ENCODE measurements around the gene MEIS1. TPM values are rescaled to one million over a fixed set of nuclear protein-coding genes. Genes with fewer than 3 reads are reported as not detected.

MEIS1 gene
- total and polyA plus RNA-seq, 2 donors (not counting 1 experiment from before 2014, with no cell fraction given) = 48.3 to 139 TPM

DNA sequence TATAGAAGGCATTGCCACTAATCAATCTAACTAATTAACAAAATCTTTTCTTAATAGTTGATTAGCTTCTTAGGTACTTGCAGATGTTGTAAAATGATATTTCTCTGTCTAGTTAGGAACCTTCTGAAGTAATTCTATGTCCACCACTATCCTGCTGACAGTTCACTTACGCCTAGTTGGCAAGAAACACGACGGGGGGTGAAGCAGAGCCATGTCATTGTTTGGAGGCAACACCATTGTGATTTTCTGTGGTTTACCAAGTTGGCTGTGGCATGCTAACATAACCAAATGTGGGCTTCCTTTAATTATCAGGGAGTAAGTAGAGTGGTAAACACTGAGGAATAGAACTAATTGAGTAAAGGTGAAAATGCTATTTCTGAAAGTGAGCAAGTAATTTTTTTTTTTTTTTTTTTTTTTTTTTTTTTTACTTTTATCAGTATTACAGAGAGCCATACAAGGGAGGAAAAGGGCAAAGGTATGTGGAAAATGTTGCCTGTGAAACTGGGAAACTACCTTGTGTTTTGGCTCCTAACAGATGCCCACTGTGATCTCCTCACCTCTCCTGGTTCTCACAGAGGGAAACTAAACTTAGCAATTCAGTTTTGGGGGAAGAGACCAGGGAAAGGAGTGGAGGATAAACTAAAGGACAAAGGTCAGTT is 126.8 kb downstream of the MEIS1 start:
- H4K20me1 ChIP-seq (ENCODE audit: control insufficient read depth, extremely low read depth, insufficient read depth, low read length) = no peaks in the 10 kb centered on the region

DNA sequence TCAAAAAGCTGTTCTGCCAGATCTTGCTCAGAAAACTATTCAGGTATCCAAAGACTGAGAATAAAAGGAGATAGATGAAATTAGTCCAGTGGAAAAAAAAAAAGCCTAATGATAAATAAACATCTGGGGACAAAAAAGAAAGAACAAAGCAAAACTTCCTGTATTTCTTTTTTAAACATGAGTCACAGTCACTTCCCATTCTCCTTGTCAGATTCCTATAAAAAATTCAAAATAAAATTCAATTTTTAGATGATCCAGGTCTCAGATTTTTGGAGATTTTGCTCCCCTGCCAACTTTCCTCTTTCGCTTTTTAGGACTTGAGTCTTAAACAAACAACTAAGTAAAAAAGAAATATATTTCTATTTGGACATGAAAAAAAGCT is 127.4 kb downstream of the MEIS1 start:
- H3K4me3 ChIP-seq (replicated peaks in 1 of 4; ENCODE audit: control extremely low read depth in 1 of 4, insufficient read depth in 1 of 4, low read depth in 3 of 4, low read length in 4 of 4) = no peak overlapping the region
- H3K27me3 ChIP-seq (ENCODE audit: control insufficient read depth, insufficient read depth, low read length) = no peaks in the 10 kb centered on the region
- no peak overlapping the region for H3K4me2 ChIP-seq (ENCODE audit: extremely low read depth, insufficient read depth, low read length)
- H2AFZ ChIP-seq (ENCODE audit: low read length) = no peak overlapping the region
- H3K9me3 ChIP-seq (ENCODE audit: control insufficient read depth, insufficient read depth, low read depth, low read length) = no peaks in the 10 kb centered on the region
- H3K4me1 ChIP-seq (ENCODE audit: control insufficient read depth, extremely low read depth, insufficient read depth, low read length) = peaks cover 8% of the 10 kb centered on the region
- H3K9ac ChIP-seq (ENCODE audit: insufficient read depth, low read length) = no peak overlapping the region
- TF ChIP-seq EZH2 (IDR thresholded peaks at IDR 0.05; ENCODE audit: low read length, missing control alignments) (no peak), CTCF (conservative IDR thresholded peaks at IDR 0.05 in 1 of 2, IDR thresholded peaks at IDR 0.05 in 1 of 2; ENCODE audit: low read depth in 1 of 2, low read length in 2 of 2) (no peak)
- H4K20me1 ChIP-seq (ENCODE audit: control insufficient read depth, extremely low read depth, insufficient read depth, low read length) = no peaks in the 10 kb centered on the region
- H3K36me3 ChIP-seq (ENCODE audit: control insufficient read depth, insufficient read depth, low read length) = no peaks in the 10 kb centered on the region
- H3K27ac ChIP-seq (ENCODE audit: insufficient read depth, low read length) = no peak overlapping the region
- no peak for DNase-seq (ENCODE audit: low read depth in 2 of 2)
- peaks cover 21% of the 10 kb centered on the region for H3K79me2 ChIP-seq (ENCODE audit: control insufficient read depth, insufficient read depth, low read length)

More for the DNA sequence above, 126.8 kb downstream of the MEIS1 start:
- H3K27ac ChIP-seq (ENCODE audit: insufficient read depth, low read length) = no peak overlapping the region
- peaks cover 23% of the 10 kb centered on the region for H3K79me2 ChIP-seq (ENCODE audit: control insufficient read depth, insufficient read depth, low read length)
- peak overlapping the region; percentile 8 for H3K4me2 ChIP-seq (ENCODE audit: extremely low read depth, insufficient read depth, low read length)
- H3K36me3 ChIP-seq (ENCODE audit: control insufficient read depth, insufficient read depth, low read length) = no peaks in the 10 kb centered on the region
- no peaks in the 10 kb centered on the region for H3K27me3 ChIP-seq (ENCODE audit: control insufficient read depth, insufficient read depth, low read length)
- TF ChIP-seq CTCF (conservative IDR thresholded peaks at IDR 0.05 in 1 of 2, IDR thresholded peaks at IDR 0.05 in 1 of 2; ENCODE audit: low read depth in 1 of 2, low read length in 2 of 2) = no peak
- no peak for TF ChIP-seq EZH2 (IDR thresholded peaks at IDR 0.05; ENCODE audit: low read length, missing control alignments)
- H3K4me1 ChIP-seq (ENCODE audit: control insufficient read depth, extremely low read depth, insufficient read depth, low read length) = peaks cover 8% of the 10 kb centered on the region
- DNase-seq (ENCODE audit: low read depth in 2 of 2) = peak; percentile 45 to 50
- H2AFZ ChIP-seq (ENCODE audit: low read length) = no peak overlapping the region
- H3K9ac ChIP-seq (ENCODE audit: insufficient read depth, low read length) = no peak overlapping the region
- no peaks in the 10 kb centered on the region for H3K9me3 ChIP-seq (ENCODE audit: control insufficient read depth, insufficient read depth, low read depth, low read length)
- H3K4me3 ChIP-seq (replicated peaks in 1 of 4; ENCODE audit: control extremely low read depth in 1 of 4, insufficient read depth in 1 of 4, low read depth in 3 of 4, low read length in 4 of 4) = no peak overlapping the region

- Histone ChIP-seq H2AFZ (ENCODE audit: low read length) (no peak overlapping the region), H4K20me1 (ENCODE audit: control insufficient read depth, extremely low read depth, insufficient read depth, low read length) (no peaks in the 10 kb centered on the region), H3K36me3 (ENCODE audit: control insufficient read depth, insufficient read depth, low read length) (peaks cover 2% of the 10 kb centered on the region), H3K4me3 (replicated peaks in 1 of 4; ENCODE audit: control extremely low read depth in 1 of 4, insufficient read depth in 1 of 4, low read depth in 3 of 4, low read length in 4 of 4) (no peak overlapping the region), H3K9me3 (ENCODE audit: control insufficient read depth, insufficient read depth, low read depth, low read length) (no peaks in the 10 kb centered on the region), H3K27ac (ENCODE audit: insufficient read depth, low read length) (no peak overlapping the region), H3K9ac (ENCODE audit: insufficient read depth, low read length) (no peak overlapping the region), H3K79me2 (ENCODE audit: control insufficient read depth, insufficient read depth, low read length) (peaks cover 18% of the 10 kb centered on the region), H3K27me3 (ENCODE audit: control insufficient read depth, insufficient read depth, low read length) (no peaks in the 10 kb centered on the region), H3K4me1 (ENCODE audit: control insufficient read depth, extremely low read depth, insufficient read depth, low read length) (peaks cover 8% of the 10 kb centered on the region), H3K4me2 (ENCODE audit: extremely low read depth, insufficient read depth, low read length) (no peak overlapping the region)
- DNase-seq (ENCODE audit: low read depth in 2 of 2) = no peak
- TF ChIP-seq EZH2 (IDR thresholded peaks at IDR 0.05; ENCODE audit: low read length, missing control alignments) (no peak), CTCF (conservative IDR thresholded peaks at IDR 0.05 in 1 of 2, IDR thresholded peaks at IDR 0.05 in 1 of 2; ENCODE audit: low read depth in 1 of 2, low read length in 2 of 2) (no peak)
Measured at GRCh38 chr2:66563473-66563872, 128.5 kb downstream of the MEIS1 start.
